ENCODE results near the gene TMEM126A.

DNA sequence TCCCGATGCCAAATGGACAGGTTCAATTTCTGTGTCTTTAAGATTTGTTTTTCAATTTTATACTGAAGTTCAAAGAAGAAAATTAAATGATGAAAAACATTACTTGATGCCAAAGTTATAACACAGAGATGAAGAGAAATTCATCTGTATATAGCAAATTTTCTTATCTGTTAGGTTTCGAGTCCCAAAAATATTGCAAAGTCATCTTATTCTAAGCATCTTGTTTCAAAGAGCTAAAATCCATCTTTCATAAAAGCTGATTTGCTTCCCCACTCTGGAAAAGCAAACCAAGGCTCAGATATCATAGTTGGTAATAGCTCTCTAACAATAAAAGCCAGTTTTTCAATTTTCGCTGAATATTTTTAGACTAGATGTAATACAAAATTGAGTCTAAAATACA is 57.2 kb downstream of the TMEM126A start:
- TF ChIP-seq, protein P1, sequence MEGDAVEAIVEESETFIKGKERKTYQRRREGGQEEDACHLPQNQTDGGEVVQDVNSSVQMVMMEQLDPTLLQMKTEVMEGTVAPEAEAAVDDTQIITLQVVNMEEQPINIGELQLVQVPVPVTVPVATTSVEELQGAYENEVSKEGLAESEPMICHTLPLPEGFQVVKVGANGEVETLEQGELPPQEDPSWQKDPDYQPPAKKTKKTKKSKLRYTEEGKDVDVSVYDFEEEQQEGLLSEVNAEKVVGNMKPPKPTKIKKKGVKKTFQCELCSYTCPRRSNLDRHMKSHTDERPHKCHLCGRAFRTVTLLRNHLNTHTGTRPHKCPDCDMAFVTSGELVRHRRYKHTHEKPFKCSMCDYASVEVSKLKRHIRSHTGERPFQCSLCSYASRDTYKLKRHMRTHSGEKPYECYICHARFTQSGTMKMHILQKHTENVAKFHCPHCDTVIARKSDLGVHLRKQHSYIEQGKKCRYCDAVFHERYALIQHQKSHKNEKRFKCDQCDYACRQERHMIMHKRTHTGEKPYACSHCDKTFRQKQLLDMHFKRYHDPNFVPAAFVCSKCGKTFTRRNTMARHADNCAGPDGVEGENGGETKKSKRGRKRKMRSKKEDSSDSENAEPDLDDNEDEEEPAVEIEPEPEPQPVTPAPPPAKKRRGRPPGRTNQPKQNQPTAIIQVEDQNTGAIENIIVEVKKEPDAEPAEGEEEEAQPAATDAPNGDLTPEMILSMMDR (IDR thresholded peaks at IDR 0.05) = no peak
- TF ChIP-seq POLR2A (IDR thresholded peaks at IDR 0.05) = no peak

Data from body of pancreas (tissue), 4 donors.